ENCODE data around the gene RECQL. TPM values are rescaled to one million over a fixed set of nuclear protein-coding genes. Genes with fewer than 3 reads are reported as not detected.

The RECQL gene, protein sequence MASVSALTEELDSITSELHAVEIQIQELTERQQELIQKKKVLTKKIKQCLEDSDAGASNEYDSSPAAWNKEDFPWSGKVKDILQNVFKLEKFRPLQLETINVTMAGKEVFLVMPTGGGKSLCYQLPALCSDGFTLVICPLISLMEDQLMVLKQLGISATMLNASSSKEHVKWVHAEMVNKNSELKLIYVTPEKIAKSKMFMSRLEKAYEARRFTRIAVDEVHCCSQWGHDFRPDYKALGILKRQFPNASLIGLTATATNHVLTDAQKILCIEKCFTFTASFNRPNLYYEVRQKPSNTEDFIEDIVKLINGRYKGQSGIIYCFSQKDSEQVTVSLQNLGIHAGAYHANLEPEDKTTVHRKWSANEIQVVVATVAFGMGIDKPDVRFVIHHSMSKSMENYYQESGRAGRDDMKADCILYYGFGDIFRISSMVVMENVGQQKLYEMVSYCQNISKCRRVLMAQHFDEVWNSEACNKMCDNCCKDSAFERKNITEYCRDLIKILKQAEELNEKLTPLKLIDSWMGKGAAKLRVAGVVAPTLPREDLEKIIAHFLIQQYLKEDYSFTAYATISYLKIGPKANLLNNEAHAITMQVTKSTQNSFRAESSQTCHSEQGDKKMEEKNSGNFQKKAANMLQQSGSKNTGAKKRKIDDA
- total RNA-seq (63.9 TPM), polyA plus RNA-seq (31.1 TPM)
- long read RNA-seq, donor 1, partial matches to known transcripts = 0 of 1 reads
- long read RNA-seq, donor 1, other reads (novel, unspliced or antisense) = 0 of 1 reads
- long read RNA-seq, donor 2 = 0 reads
- long read RNA-seq, donor 3, partial matches to known transcripts = 46 of 70 reads
- long read RNA-seq, donor 3, other reads (novel, unspliced or antisense) = 18 of 70 reads
- long read RNA-seq, donor 4 = 0 reads
- long read RNA-seq, donor 5, transcript RECQL-204 (15 exons, 3,702 nt) = major isoform, 7 of 8 reads
- long read RNA-seq, donor 5, partial matches to known transcripts = 0 of 8 reads
- long read RNA-seq, donor 5, other reads (novel, unspliced or antisense) = 0 of 8 reads
- long read RNA-seq, donor 6, transcript RECQL-204 (15 exons, 3,702 nt) = major isoform, 6 of 10 reads
- long read RNA-seq, donor 6, partial matches to known transcripts = 0 of 10 reads
- long read RNA-seq, donor 6, other reads (novel, unspliced or antisense) = 0 of 10 reads
- long read RNA-seq, donor 7, transcript RECQL-204 (15 exons, 3,702 nt) = major isoform, 5 of 44 reads
- long read RNA-seq, donor 7, partial matches to known transcripts = 31 of 44 reads
- long read RNA-seq, donor 7, other reads (novel, unspliced or antisense) = 5 of 44 reads
- long read RNA-seq, donor 8 = 0 reads
- long read RNA-seq, donor 9, partial matches to known transcripts = 0 of 3 reads
- long read RNA-seq, donor 9, other reads (novel, unspliced or antisense) = 0 of 3 reads
- long read RNA-seq, donor 10, partial matches to known transcripts = 0 of 5 reads
- long read RNA-seq, donor 10, other reads (novel, unspliced or antisense) = 0 of 5 reads

DNA sequence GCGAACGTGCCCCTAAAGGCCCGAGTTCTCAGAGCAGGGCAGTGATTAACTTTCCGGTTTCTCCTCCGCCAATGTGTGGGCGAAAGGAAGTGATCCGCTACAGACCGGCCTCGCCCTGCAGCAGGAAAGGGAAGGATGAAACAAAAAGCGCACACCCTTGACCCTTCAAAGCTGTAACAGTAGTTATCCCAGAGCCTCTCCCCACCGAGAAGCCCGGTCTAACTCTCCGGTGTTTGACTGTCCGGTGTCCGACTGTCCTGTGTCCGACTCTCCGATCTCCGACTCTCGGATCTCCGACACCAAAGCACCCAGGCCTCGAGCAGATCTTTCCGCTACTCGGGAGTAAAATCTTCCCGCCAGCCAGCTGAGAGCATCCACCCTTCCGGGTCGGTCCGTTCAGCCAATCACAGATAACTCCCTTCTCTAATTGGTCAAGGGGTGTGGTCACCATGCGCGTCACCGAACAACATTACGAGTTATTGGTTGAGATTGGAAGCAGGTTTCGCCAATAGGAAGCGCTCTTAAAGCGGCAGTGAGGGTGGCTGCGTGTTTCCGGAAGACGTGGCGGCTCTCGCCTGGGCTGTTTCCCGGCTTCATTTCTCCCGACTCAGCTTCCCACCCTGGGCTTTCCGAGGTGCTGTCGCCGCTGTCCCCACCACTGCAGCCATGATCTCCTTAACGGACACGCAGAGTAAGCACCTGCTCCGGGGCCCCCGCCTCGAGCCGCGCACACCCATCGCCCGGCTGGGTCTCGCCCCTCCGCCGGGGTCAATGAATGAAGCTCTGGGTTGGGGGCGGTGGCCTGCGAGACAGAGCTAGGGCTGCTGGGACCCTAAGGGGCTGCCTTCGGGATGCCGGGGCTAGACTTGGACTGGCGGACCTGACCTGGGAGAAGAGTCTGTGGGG lies at the start of gene RECQL, which contains the start of gene GOLT1B:
TSS of gene RECQL (minus strand) at position 378 of the 906 bp plus-strand sequence. CDS start 2,065 bp downstream, outside the sequence.
TSS of gene GOLT1B (plus strand) at position 532 of the 906 bp plus-strand sequence. CDS start at position 667, 135 bp downstream.
- Histone ChIP-seq H3K9me3 (ENCODE audit: control insufficient read depth in 2 of 2, insufficient read depth in 1 of 2, low read length in 1 of 2) (no peaks in the 10 kb centered on the region), H3K36me3 (ENCODE audit: control insufficient read depth in 2 of 2, insufficient read depth in 2 of 2, low read length in 1 of 2) (peaks cover 9 to 16% of the 10 kb centered on the region in 2 donors), H3K27ac (ENCODE audit: low read depth in 1 of 2, low read length in 1 of 2) (peak within 1 kb of the TSS; percentile 82 to 92), H3K4me1 (ENCODE audit: control insufficient read depth in 2 of 2, insufficient read depth in 2 of 2, low read length in 2 of 2) (peaks cover 10 to 13% of the 10 kb centered on the region in 2 donors), H3K27me3 (ENCODE audit: control insufficient read depth in 2 of 2, insufficient read depth in 1 of 2, low read length in 1 of 2) (no peaks in the 10 kb centered on the region), H3K4me3 (ENCODE audit: low read length in 2 of 2) (peak within 1 kb of the TSS; percentile 77 to 91)
- peak; percentile 90 to 99 (median 97) for DNase-seq (ENCODE audit: low read depth in 6 of 9, low spot score in 9 of 9)
- WGBS = under 1% methylated on average over 61 of the region's 61 CpGs

DNA sequence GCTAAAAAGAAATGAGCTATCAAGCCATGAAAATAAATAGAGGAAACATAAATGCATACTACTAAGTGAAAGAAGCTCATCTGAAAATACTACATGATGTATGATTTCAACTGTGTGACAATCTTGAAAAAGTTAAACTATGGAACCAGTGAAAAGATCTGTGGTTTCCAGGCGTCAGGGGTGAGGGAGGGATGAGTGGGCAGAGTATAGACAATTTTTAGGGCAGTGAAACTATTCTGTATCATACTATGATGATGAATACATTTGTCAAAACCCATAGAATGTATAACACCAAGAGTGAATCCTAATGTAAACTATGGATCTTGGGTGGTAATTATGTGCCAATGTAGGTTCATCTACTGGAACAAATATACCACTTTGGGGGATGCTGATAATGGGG lies 46.0 kb upstream of the RECQL start:
- no peaks in the 10 kb centered on the region for H3K36me3 ChIP-seq (ENCODE audit: control insufficient read depth in 2 of 2, insufficient read depth in 2 of 2, low read length in 1 of 2)
- no peaks in the 10 kb centered on the region for H3K4me1 ChIP-seq (ENCODE audit: control insufficient read depth in 2 of 2, insufficient read depth in 2 of 2, low read length in 2 of 2)
- no peak overlapping the region for H3K4me3 ChIP-seq (ENCODE audit: low read length in 2 of 2)
- DNase-seq (ENCODE audit: low read depth in 6 of 9, low spot score in 9 of 9) = no peak
- 87% methylated on average over 1 of the region's 1 CpG for WGBS
- no peaks in the 10 kb centered on the region for H3K27me3 ChIP-seq (ENCODE audit: control insufficient read depth in 2 of 2, insufficient read depth in 1 of 2, low read length in 1 of 2)
- no peak overlapping the region for H3K27ac ChIP-seq (ENCODE audit: low read depth in 1 of 2, low read length in 1 of 2)
- H3K9me3 ChIP-seq (ENCODE audit: control insufficient read depth in 2 of 2, insufficient read depth in 1 of 2, low read length in 1 of 2) = no peaks in the 10 kb centered on the region

DNA sequence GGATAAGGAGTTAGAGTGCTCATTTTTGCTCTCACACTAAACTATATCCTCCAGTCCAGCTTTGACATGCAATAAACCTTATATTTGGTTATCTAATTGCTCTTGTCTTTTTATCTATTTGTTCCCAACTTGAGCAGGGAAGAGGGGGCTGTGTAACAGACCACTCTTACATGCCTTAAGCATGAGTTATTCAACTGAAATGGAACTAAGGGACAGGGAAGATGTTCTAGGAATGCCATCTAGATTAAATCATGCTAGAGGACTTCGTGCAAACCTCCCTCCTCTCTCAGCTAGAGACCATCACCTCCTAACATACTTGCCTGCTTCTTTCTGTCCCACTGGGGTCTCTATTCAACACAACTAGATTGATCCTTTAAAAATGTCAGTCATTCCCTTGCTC lies 45.3 kb upstream of the RECQL start:
- H3K27me3 ChIP-seq (ENCODE audit: control insufficient read depth in 2 of 2, insufficient read depth in 1 of 2, low read length in 1 of 2) = no peaks in the 10 kb centered on the region
- H3K9me3 ChIP-seq (ENCODE audit: control insufficient read depth in 2 of 2, insufficient read depth in 1 of 2, low read length in 1 of 2) = no peaks in the 10 kb centered on the region
- no peak overlapping the region for H3K27ac ChIP-seq (ENCODE audit: low read depth in 1 of 2, low read length in 1 of 2)
- no peaks in the 10 kb centered on the region for H3K36me3 ChIP-seq (ENCODE audit: control insufficient read depth in 2 of 2, insufficient read depth in 2 of 2, low read length in 1 of 2)
- no peaks in the 10 kb centered on the region for H3K4me1 ChIP-seq (ENCODE audit: control insufficient read depth in 2 of 2, insufficient read depth in 2 of 2, low read length in 2 of 2)
- WGBS = 39% methylated on average over 1 of the region's 1 CpG
- no peak overlapping the region for H3K4me3 ChIP-seq (ENCODE audit: low read length in 2 of 2)
- DNase-seq (ENCODE audit: low read depth in 6 of 9, low spot score in 9 of 9) = no peak

DNA sequence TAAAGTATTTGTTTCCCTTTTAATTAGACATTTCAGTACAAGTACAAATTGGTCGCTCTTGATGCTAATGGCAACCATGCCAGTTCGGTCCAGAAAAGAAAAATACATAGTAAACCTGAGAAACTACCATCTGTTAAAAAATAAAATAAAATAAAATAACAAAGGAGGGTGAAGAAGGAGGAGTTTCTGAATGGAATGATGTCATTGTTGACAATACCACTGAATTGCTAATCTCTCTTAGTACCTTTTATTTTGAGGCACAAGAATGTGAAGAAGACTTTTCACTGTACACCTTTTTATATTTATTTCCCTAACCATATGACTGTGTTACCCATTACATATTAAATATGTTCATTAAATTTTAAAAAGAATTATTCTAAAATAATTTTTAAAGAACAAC lies 44.1 kb upstream of the RECQL start:
- DNase-seq (ENCODE audit: low read depth in 6 of 9, low spot score in 9 of 9) = no peak
- Histone ChIP-seq H3K9me3 (ENCODE audit: control insufficient read depth in 2 of 2, insufficient read depth in 1 of 2, low read length in 1 of 2) (no peaks in the 10 kb centered on the region), H3K27ac (ENCODE audit: low read depth in 1 of 2, low read length in 1 of 2) (no peak overlapping the region), H3K4me1 (ENCODE audit: control insufficient read depth in 2 of 2, insufficient read depth in 2 of 2, low read length in 2 of 2) (no peaks in the 10 kb centered on the region), H3K4me3 (ENCODE audit: low read length in 2 of 2) (no peak overlapping the region), H3K36me3 (ENCODE audit: control insufficient read depth in 2 of 2, insufficient read depth in 2 of 2, low read length in 1 of 2) (no peaks in the 10 kb centered on the region), H3K27me3 (ENCODE audit: control insufficient read depth in 2 of 2, insufficient read depth in 1 of 2, low read length in 1 of 2) (no peaks in the 10 kb centered on the region)
- WGBS = 94% methylated on average over 2 of the region's 2 CpGs

DNA sequence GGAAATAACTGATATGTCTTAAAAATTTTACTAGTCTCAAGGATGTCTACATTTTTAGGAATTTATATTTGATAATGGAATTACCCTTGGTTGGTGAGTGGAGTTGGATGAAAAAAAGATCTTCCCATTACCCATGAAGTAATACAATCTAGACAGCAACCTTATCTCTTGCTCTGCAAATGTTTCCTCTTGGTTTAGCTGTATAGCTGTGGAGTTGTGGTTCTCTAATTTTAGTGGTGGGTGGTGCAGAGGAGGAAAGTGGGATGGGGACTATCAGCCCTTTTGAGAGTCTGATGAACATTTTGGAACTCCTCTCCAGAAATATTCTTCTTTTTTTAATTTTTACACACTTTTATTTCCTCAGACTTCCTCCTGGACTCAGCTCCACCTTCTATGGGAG lies 41.7 kb upstream of the RECQL start:
- no peaks in the 10 kb centered on the region for H3K9me3 ChIP-seq (ENCODE audit: control insufficient read depth in 2 of 2, insufficient read depth in 1 of 2, low read length in 1 of 2)
- no peaks in the 10 kb centered on the region for H3K4me1 ChIP-seq (ENCODE audit: control insufficient read depth in 2 of 2, insufficient read depth in 2 of 2, low read length in 2 of 2)

DNA sequence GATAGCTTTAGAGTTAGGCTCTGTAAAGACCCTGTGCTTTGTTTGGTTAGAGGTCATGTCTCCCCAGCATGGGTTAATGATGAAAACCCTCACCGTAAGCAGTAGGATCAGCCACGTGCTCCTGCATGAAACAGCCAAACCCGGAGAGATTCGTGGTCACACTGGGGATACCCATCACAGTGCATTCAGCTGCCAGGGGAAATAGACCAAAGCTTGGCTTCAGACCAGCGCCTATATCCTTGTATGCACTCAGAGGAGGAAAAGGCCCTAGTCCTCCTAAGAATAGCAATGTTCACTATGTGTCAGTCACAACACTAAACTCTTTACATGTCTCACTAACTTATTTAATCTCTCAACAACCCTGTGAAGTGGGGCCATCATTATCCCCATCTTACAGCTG lies 41.0 kb upstream of the RECQL start:
- Histone ChIP-seq H3K4me3 (ENCODE audit: low read length in 2 of 2) (no peak overlapping the region), H3K4me1 (ENCODE audit: control insufficient read depth in 2 of 2, insufficient read depth in 2 of 2, low read length in 2 of 2) (no peaks in the 10 kb centered on the region), H3K27me3 (ENCODE audit: control insufficient read depth in 2 of 2, insufficient read depth in 1 of 2, low read length in 1 of 2) (no peaks in the 10 kb centered on the region), H3K9me3 (ENCODE audit: control insufficient read depth in 2 of 2, insufficient read depth in 1 of 2, low read length in 1 of 2) (no peaks in the 10 kb centered on the region), H3K27ac (ENCODE audit: low read depth in 1 of 2, low read length in 1 of 2) (no peak overlapping the region), H3K36me3 (ENCODE audit: control insufficient read depth in 2 of 2, insufficient read depth in 2 of 2, low read length in 1 of 2) (no peaks in the 10 kb centered on the region)
- 33% methylated on average over 5 of the region's 5 CpGs for WGBS
- no peak for DNase-seq (ENCODE audit: low read depth in 6 of 9, low spot score in 9 of 9)

More for the DNA sequence above, 41.7 kb upstream of the RECQL start:
- no peak for DNase-seq (ENCODE audit: low read depth in 6 of 9, low spot score in 9 of 9)
- Histone ChIP-seq H3K27me3 (ENCODE audit: control insufficient read depth in 2 of 2, insufficient read depth in 1 of 2, low read length in 1 of 2) (no peaks in the 10 kb centered on the region), H3K4me3 (ENCODE audit: low read length in 2 of 2) (no peak overlapping the region), H3K36me3 (ENCODE audit: control insufficient read depth in 2 of 2, insufficient read depth in 2 of 2, low read length in 1 of 2) (no peaks in the 10 kb centered on the region), H3K27ac (ENCODE audit: low read depth in 1 of 2, low read length in 1 of 2) (no peak overlapping the region)

DNA sequence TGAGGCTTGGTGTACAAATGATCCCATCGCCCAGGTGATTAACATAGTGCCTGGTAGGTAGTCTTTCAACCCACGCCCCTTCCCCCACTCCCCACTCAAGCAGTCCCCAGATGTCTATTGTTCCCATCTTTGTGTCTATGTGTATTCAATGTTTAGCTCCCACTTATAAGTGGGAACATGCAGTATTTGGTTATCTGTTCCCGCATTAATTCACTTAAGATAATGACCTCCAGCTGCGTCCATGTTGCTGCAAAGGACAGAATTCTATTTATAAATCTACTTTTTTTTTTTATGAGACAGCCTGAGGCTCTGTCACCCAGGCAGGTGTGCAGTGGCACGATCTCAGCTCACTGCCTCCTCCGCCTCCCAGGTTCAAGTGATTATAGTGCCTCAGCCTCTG lies 40.3 kb upstream of the RECQL start:
- no peak overlapping the region for H3K27ac ChIP-seq (ENCODE audit: low read depth in 1 of 2, low read length in 1 of 2)
- no peaks in the 10 kb centered on the region for H3K27me3 ChIP-seq (ENCODE audit: control insufficient read depth in 2 of 2, insufficient read depth in 1 of 2, low read length in 1 of 2)
- no peaks in the 10 kb centered on the region for H3K9me3 ChIP-seq (ENCODE audit: control insufficient read depth in 2 of 2, insufficient read depth in 1 of 2, low read length in 1 of 2)
- 94% methylated on average over 6 of the region's 6 CpGs for WGBS
- H3K4me1 ChIP-seq (ENCODE audit: control insufficient read depth in 2 of 2, insufficient read depth in 2 of 2, low read length in 2 of 2) = no peaks in the 10 kb centered on the region
- no peak overlapping the region for H3K4me3 ChIP-seq (ENCODE audit: low read length in 2 of 2)
- DNase-seq (ENCODE audit: low read depth in 6 of 9, low spot score in 9 of 9) = no peak
- H3K36me3 ChIP-seq (ENCODE audit: control insufficient read depth in 2 of 2, insufficient read depth in 2 of 2, low read length in 1 of 2) = no peaks in the 10 kb centered on the region

DNA sequence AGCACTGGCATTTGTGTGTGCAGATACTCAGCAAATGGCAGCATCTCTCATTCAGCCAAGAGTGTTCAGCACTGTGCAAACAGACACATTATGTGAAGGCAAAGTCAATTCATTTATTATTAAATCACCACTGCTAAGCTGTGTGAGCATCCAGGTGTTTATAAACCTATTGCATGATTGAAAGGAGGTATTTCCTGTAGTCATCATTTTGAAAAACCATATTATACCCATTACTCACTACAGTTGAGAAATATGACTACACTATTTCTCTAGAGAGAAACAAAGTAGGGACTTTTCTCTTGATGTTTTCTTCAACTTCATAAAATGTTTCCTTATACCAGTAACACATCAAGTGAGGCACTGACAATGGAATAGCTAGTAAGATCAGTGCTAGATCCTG lies 38.4 kb upstream of the RECQL start:
- H3K27me3 ChIP-seq (ENCODE audit: control insufficient read depth in 2 of 2, insufficient read depth in 1 of 2, low read length in 1 of 2) = no peaks in the 10 kb centered on the region
- H3K36me3 ChIP-seq (ENCODE audit: control insufficient read depth in 2 of 2, insufficient read depth in 2 of 2, low read length in 1 of 2) = no peaks in the 10 kb centered on the region
- no peak overlapping the region for H3K27ac ChIP-seq (ENCODE audit: low read depth in 1 of 2, low read length in 1 of 2)
- H3K9me3 ChIP-seq (ENCODE audit: control insufficient read depth in 2 of 2, insufficient read depth in 1 of 2, low read length in 1 of 2) = no peaks in the 10 kb centered on the region
- H3K4me3 ChIP-seq (ENCODE audit: low read length in 2 of 2) = no peak overlapping the region
- DNase-seq (ENCODE audit: low read depth in 6 of 9, low spot score in 9 of 9) = no peak
- H3K4me1 ChIP-seq (ENCODE audit: control insufficient read depth in 2 of 2, insufficient read depth in 2 of 2, low read length in 2 of 2) = no peaks in the 10 kb centered on the region
